Trophoblast cell (in vitro differentiated cells and primary cell): ENCODE measurements around the gene TBC1D9B.

Source experiments
- DNase-seq, 2 donors: peaks; one replicate each; pipeline ENCODE4 v3.0.0-alpha.2; 2016
- H2AFZ ChIP-seq: 2 replicates; pipeline ENCODE4 v1.6.1; 2013; ENCODE audit warnings: low read length, moderate library complexity, mild to moderate bottlenecking; ENCODE audit not compliant: insufficient read depth, poor library complexity
- H2AK5ac ChIP-seq: 2 replicates; pipeline ENCODE4 v1.6.1; 2013; ENCODE audit warnings: mild to moderate bottlenecking, low read length
- H2BK120ac ChIP-seq: 2 replicates; pipeline ENCODE4 v1.6.1; 2013; ENCODE audit warnings: low read length, mild to moderate bottlenecking, moderate library complexity; ENCODE audit not compliant: insufficient read depth, poor library complexity
- H2BK12ac ChIP-seq: 2 replicates; pipeline ENCODE4 v1.6.1; 2013; ENCODE audit warnings: mild to moderate bottlenecking, low read length, moderate library complexity
- H2BK5ac ChIP-seq: 2 replicates; pipeline ENCODE4 v1.6.1; 2013; ENCODE audit warnings: low read length, low read depth, moderate library complexity, mild to moderate bottlenecking; ENCODE audit not compliant: poor library complexity
- H3K14ac ChIP-seq: 2 replicates; pipeline ENCODE4 v1.6.1; 2013; ENCODE audit warnings: mild to moderate bottlenecking, low read length
- H3K18ac ChIP-seq: 2 replicates; pipeline ENCODE4 v1.6.1; 2013; ENCODE audit warnings: mild to moderate bottlenecking, low read length
- H3K23ac ChIP-seq: 2 replicates; pipeline ENCODE4 v1.6.1; 2013; ENCODE audit warnings: low read length
- H3K27ac ChIP-seq: 2 replicates; pipeline ENCODE4 v1.5.1; 2013; ENCODE audit warnings: low read depth, mild to moderate bottlenecking, inconsistent platforms, low read length, moderate library complexity
- H3K27me3 ChIP-seq: 2 replicates; pipeline ENCODE4 v1.6.1; 2013; ENCODE audit warnings: inconsistent platforms, mild to moderate bottlenecking, low read length, moderate library complexity; ENCODE audit not compliant: insufficient read depth
- H3K36me3 ChIP-seq, 2 experiments: 1 replicate in 1 of 2; 2 replicates in 1 of 2; pipeline ENCODE4 v1.6.1; 2013; ENCODE audit warnings: low read length in 2 of 2, mild to moderate bottlenecking in 2 of 2, moderate library complexity in 1 of 2; ENCODE audit not compliant: insufficient read depth in 2 of 2, control insufficient read depth in 1 of 2
- H3K4ac ChIP-seq: 2 replicates; pipeline ENCODE4 v1.6.1; 2013; ENCODE audit warnings: low read depth, mild to moderate bottlenecking, low read length, moderate library complexity
- H3K4me1 ChIP-seq, 2 experiments: 1 replicate in 1 of 2; 2 replicates in 1 of 2; pipeline ENCODE4 v1.6.1; 2013; ENCODE audit warnings: low read length in 2 of 2, mild to moderate bottlenecking in 2 of 2, moderate library complexity in 1 of 2; ENCODE audit not compliant: insufficient read depth in 2 of 2, control insufficient read depth in 1 of 2
- H3K4me2 ChIP-seq: 2 replicates; pipeline ENCODE4 v1.6.1; 2013; ENCODE audit warnings: inconsistent platforms, mild to moderate bottlenecking, low read length, moderate library complexity
- H3K4me3 ChIP-seq: 2 replicates; pipeline ENCODE4 v1.5.1; 2013; ENCODE audit warnings: mild to moderate bottlenecking, low read depth, low read length, inconsistent platforms
- H3K79me1 ChIP-seq: one replicate; pipeline ENCODE4 v1.6.1; 2013; ENCODE audit warnings: low read length
- H3K79me2 ChIP-seq: 2 replicates; pipeline ENCODE4 v1.6.1; 2013; ENCODE audit warnings: low read length, mild to moderate bottlenecking; ENCODE audit not compliant: control insufficient read depth, insufficient read depth, poor library complexity
- H3K9ac ChIP-seq: 2 replicates; pipeline ENCODE4 v1.6.1; 2013; ENCODE audit warnings: mild to moderate bottlenecking, low read length
- H3K9me3 ChIP-seq: 2 replicates; pipeline ENCODE4 v1.6.1; 2013; ENCODE audit warnings: low read depth, mild to moderate bottlenecking, control low read depth, inconsistent platforms, low read length; ENCODE audit not compliant: insufficient read depth
- H4K12ac ChIP-seq: 2 replicates; pipeline ENCODE4 v1.6.1; 2013; ENCODE audit warnings: low read depth, mild to moderate bottlenecking, low read length, moderate library complexity
- H4K8ac ChIP-seq: 2 replicates; pipeline ENCODE4 v1.6.1; 2013; ENCODE audit warnings: low read depth, mild to moderate bottlenecking, low read length, moderate library complexity
- H4K91ac ChIP-seq: one replicate; pipeline ENCODE4 v1.6.1; 2013; ENCODE audit warnings: low read depth, mild to moderate bottlenecking, low read length, moderate library complexity
- WGBS: extraction: QIAGEN DNeasy Blood & Tissue Kit; methylation state at CpG from one replicate; pipeline ENCODE4 v1.1.7; 2013; ENCODE audit warnings: missing lambda C conversion rate; ENCODE audit not compliant: insufficient read length, insufficient coverage; ENCODE audit errors: extremely low coverage; 5-methylcytosine and 5-hydroxymethylcytosine counted together

Gene TBC1D9B

GRCh38 chr5:179893076-179893957 lies 14.4 kb downstream of the TBC1D9B start:
- Histone ChIP-seq H2AFZ (no peak overlapping the region), H3K9ac (no peak overlapping the region), H3K36me3 (peaks cover 69 to 74% of the 10 kb centered on the region in 2 experiments), H3K14ac (no peak overlapping the region), H3K27me3 (no peaks in the 10 kb centered on the region), H4K12ac (no peak overlapping the region), H2BK120ac (no peak overlapping the region), H2BK12ac (no peak overlapping the region), H3K18ac (no peak overlapping the region), H4K91ac (no peak overlapping the region), H3K4me3 (no peak overlapping the region), H3K4ac (no peak overlapping the region), H3K79me2 (no peaks in the 10 kb centered on the region), H3K79me1 (no peaks in the 10 kb centered on the region), H4K8ac (no peak overlapping the region), H3K23ac (no peak overlapping the region), H2AK5ac (no peak overlapping the region), H3K9me3 (no peaks in the 10 kb centered on the region), H2BK5ac (no peak overlapping the region), H3K27ac (no peak overlapping the region), H3K4me2 (no peak overlapping the region), H3K4me1 (no peaks in the 10 kb centered on the region)
- no peak for DNase-seq
- no CpG with 5 or more reads among the region's 31 CpGs for WGBS

DNA sequence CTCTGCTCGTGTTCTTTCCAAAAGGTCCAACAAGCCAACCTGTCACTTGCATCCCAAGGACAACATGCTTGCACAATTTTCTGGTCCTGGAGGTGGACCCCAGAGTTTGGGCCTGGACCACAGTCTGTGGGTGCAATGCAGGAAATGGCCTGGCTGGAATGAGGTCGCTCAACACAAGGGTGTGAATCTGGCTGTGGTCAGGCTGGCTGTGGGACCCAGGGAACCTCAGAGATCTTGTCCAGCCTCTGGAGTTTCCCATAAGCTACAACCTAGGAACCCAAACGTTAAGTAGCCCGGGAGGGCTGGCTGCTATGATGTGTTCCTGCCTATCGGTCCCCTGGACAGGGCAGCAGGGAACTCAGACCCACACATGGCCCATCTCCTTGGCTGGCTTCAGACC lies 15.4 kb downstream of the TBC1D9B start:
- peaks cover 76 to 78% of the 10 kb centered on the region in 2 experiments for H3K36me3 ChIP-seq
- no peak overlapping the region for H2AK5ac ChIP-seq
- no peak overlapping the region for H3K18ac ChIP-seq
- H3K79me2 ChIP-seq = no peaks in the 10 kb centered on the region
- H3K4me3 ChIP-seq = no peak overlapping the region
- no peak overlapping the region for H2BK12ac ChIP-seq
- no peaks in the 10 kb centered on the region for H3K27me3 ChIP-seq
- H4K12ac ChIP-seq = no peak overlapping the region
- no peak overlapping the region for H3K9ac ChIP-seq
- WGBS = no CpG with 5 or more reads among the region's 5 CpGs
- H3K14ac ChIP-seq = no peak overlapping the region
- no peak overlapping the region for H3K23ac ChIP-seq
- no peak overlapping the region for H2AFZ ChIP-seq
- H3K4me1 ChIP-seq = no peaks in the 10 kb centered on the region
- H3K9me3 ChIP-seq = no peaks in the 10 kb centered on the region
- H3K4ac ChIP-seq = no peak overlapping the region
- no peak overlapping the region for H3K27ac ChIP-seq
- no peak overlapping the region for H4K8ac ChIP-seq
- no peak overlapping the region for H2BK120ac ChIP-seq
- DNase-seq = no peak
- H2BK5ac ChIP-seq = no peak overlapping the region
- H3K79me1 ChIP-seq = no peaks in the 10 kb centered on the region
- H4K91ac ChIP-seq = no peak overlapping the region
- H3K4me2 ChIP-seq = no peak overlapping the region

DNA sequence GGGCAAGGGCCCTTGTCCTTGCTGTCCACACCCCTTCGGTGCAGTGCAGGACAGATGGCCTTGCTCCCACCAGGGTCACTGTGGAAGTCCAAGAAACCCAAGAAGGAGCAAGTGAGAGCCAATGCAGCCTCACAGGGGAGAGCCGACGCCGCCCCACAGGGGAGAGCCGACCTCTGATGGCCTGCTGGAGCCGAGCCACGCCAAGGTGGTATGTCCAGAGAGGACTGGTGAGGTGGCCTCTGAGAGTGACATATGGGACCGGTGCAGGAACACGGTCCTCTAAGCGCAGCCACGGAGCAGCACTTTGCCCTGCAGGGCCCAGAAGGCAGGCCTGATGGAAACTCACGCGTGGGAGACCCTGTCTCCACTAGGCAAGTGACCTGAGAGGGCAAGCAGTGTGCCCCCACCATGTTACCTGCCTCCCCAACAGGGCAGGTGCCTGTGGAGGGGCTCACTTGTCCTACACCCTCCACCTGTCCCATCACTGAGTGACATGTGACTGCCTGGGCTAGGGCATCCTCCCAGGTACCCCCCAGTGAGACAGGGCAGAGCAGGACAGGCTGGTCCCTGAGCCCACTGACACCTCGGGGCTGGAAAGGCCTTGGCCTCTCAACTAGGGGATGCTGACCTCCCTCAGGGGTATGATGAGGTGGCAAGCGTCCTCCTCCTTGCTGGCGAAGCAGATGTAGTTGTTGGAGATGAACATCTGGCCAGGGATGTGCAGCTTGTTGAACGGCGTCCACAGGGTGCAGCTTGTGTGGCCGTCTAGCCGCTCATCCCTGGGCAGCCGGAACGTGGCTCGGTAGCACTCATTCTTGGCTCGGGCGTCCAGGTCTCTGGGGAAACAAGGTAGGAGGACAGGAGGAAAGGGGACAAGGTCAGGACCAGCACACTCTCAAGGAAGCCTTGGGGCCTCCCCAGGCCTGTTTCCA lies 16.7 kb downstream of the TBC1D9B start:
- Histone ChIP-seq H4K91ac (no peak overlapping the region), H3K4me2 (no peak overlapping the region), H4K8ac (no peak overlapping the region), H3K4ac (no peak overlapping the region), H3K27ac (no peak overlapping the region), H2BK120ac (no peak overlapping the region), H3K79me2 (no peaks in the 10 kb centered on the region), H3K36me3 (peaks cover 83 to 86% of the 10 kb centered on the region in 2 experiments), H3K79me1 (no peaks in the 10 kb centered on the region), H3K4me1 (no peaks in the 10 kb centered on the region), H4K12ac (no peak overlapping the region), H3K14ac (no peak overlapping the region), H2BK5ac (no peak overlapping the region), H3K9me3 (no peaks in the 10 kb centered on the region), H3K9ac (no peak overlapping the region), H2AFZ (no peak overlapping the region), H2AK5ac (no peak overlapping the region), H3K27me3 (no peaks in the 10 kb centered on the region), H3K18ac (no peak overlapping the region), H3K23ac (no peak overlapping the region), H3K4me3 (no peak overlapping the region), H2BK12ac (no peak overlapping the region)
- DNase-seq = no peak
- no CpG with 5 or more reads among the region's 25 CpGs for WGBS

- H3K79me1 ChIP-seq = no peaks in the 10 kb centered on the region
- H3K27me3 ChIP-seq = no peaks in the 10 kb centered on the region
- H3K27ac ChIP-seq = no peak overlapping the region
- peaks cover 84 to 88% of the 10 kb centered on the region in 2 experiments for H3K36me3 ChIP-seq
- no peak for DNase-seq
- H3K79me2 ChIP-seq = no peaks in the 10 kb centered on the region
- no peak overlapping the region for H3K4me2 ChIP-seq
- H2AK5ac ChIP-seq = no peak overlapping the region
- H4K12ac ChIP-seq = no peak overlapping the region
- no peak overlapping the region for H4K91ac ChIP-seq
- H3K4me3 ChIP-seq = no peak overlapping the region
- H3K4me1 ChIP-seq = no peaks in the 10 kb centered on the region
- H3K14ac ChIP-seq = no peak overlapping the region
- no peak overlapping the region for H3K9ac ChIP-seq
- H3K9me3 ChIP-seq = peaks cover under 1% of the 10 kb centered on the region
- H2BK12ac ChIP-seq = no peak overlapping the region
- H2AFZ ChIP-seq = no peak overlapping the region
- H3K18ac ChIP-seq = no peak overlapping the region
- H3K4ac ChIP-seq = no peak overlapping the region
- no peak overlapping the region for H2BK120ac ChIP-seq
- no peak overlapping the region for H2BK5ac ChIP-seq
- WGBS = no CpG with 5 or more reads among the region's 13 CpGs
- no peak overlapping the region for H3K23ac ChIP-seq
- H4K8ac ChIP-seq = no peak overlapping the region
Measured at GRCh38 chr5:179889885-179890284, 17.8 kb downstream of the TBC1D9B start.
